Cardiac muscle cell (in vitro differentiated cells and primary cell): ENCODE data around the gene ALPI. TPM values are rescaled to one million over a fixed set of nuclear protein-coding genes. Genes with fewer than 3 reads are reported as not detected.

ENCODE experiments used
- DNase-seq, 2 donors: peaks; one replicate each; pipeline versions ENCODE4 v3.0.0 to v3.0.0-alpha.2; 2010 to 2017; ENCODE audit warnings: low read depth in 1 of 2, low spot score in 1 of 2
- H3K27ac ChIP-seq: fragments of 200-600 bp; sonication (generic); 2 replicates; pipeline ENCODE4 v1.5.1; 2016
- H3K27me3 ChIP-seq: fragments of 200-600 bp; sonication (generic); 2 replicates; pipeline ENCODE4 v1.6.0; 2016; ENCODE audit warnings: control low read depth
- H3K36me3 ChIP-seq: fragments of 200-600 bp; sonication (generic); 2 replicates; pipeline ENCODE4 v1.5.1; 2016; ENCODE audit warnings: control low read depth
- H3K4me1 ChIP-seq: fragments of 200-600 bp; sonication (generic); 2 replicates; pipeline ENCODE4 v1.8.1; 2017; ENCODE audit warnings: low read depth, mild to moderate bottlenecking, mixed run types
- H3K4me3 ChIP-seq: fragments of 200-600 bp; sonication (generic); 2 replicates; pipeline ENCODE4 v1.5.1; 2016; ENCODE audit warnings: mild to moderate bottlenecking
- H3K9me3 ChIP-seq: fragments of 200-600 bp; sonication (generic); 2 replicates; pipeline ENCODE4 v1.5.1; 2017; ENCODE audit warnings: low read depth, mild to moderate bottlenecking, control low read depth
- polyA plus RNA-seq: library from polyadenylated mRNA; unstranded; fragments of >200 nt; fragmentation: Nextera tagmentation; extraction: Ambion mirVana; gene quantifications from 2 replicates; pipeline ENCODE4 v1.2.1, GENCODE V29; 2016
- total RNA-seq: library from RNA; depleted of rRNA; stranded (reverse); fragments of >200 nt; gene quantifications from 2 replicates; pipeline ENCODE4 v1.2.3, GENCODE V29; 2016
- TF ChIP-seq, protein P1 (sequence below): IDR thresholded peaks from 2 replicates; pipeline ENCODE4 v1.5.1; 2012; ENCODE audit warnings: low read depth, mild to moderate bottlenecking, low read length

Gene ALPI
- total and polyA plus RNA-seq, 2 experiments from 2014 or later, result not detected

- Histone ChIP-seq H3K36me3 (no peaks in the 10 kb centered on the region), H3K9me3 (no peaks in the 10 kb centered on the region), H3K4me1 (no peaks in the 10 kb centered on the region), H3K27me3 (peaks cover 9% of the 10 kb centered on the region), H3K27ac (no peak overlapping the region), H3K4me3 (no peak overlapping the region)
- DNase-seq, result no peak
- TF ChIP-seq, protein P1, sequence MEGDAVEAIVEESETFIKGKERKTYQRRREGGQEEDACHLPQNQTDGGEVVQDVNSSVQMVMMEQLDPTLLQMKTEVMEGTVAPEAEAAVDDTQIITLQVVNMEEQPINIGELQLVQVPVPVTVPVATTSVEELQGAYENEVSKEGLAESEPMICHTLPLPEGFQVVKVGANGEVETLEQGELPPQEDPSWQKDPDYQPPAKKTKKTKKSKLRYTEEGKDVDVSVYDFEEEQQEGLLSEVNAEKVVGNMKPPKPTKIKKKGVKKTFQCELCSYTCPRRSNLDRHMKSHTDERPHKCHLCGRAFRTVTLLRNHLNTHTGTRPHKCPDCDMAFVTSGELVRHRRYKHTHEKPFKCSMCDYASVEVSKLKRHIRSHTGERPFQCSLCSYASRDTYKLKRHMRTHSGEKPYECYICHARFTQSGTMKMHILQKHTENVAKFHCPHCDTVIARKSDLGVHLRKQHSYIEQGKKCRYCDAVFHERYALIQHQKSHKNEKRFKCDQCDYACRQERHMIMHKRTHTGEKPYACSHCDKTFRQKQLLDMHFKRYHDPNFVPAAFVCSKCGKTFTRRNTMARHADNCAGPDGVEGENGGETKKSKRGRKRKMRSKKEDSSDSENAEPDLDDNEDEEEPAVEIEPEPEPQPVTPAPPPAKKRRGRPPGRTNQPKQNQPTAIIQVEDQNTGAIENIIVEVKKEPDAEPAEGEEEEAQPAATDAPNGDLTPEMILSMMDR, result no peak
Measured at GRCh38 chr2:232454630-232455029, 1.3 kb upstream of the ALPI start.

- H3K4me1 ChIP-seq, result no peaks in the 10 kb centered on the region
- H3K36me3 ChIP-seq, result no peaks in the 10 kb centered on the region
- TF ChIP-seq, protein P1, result no peak
- H3K27me3 ChIP-seq, result peaks cover 18% of the 10 kb centered on the region
- no peak for DNase-seq
- no peak overlapping the region for H3K4me3 ChIP-seq
- no peak overlapping the region for H3K27ac ChIP-seq
- no peaks in the 10 kb centered on the region for H3K9me3 ChIP-seq
Measured at GRCh38 chr2:232456296-232457120, 555 bp downstream of the ALPI start.

- TF ChIP-seq, protein P1, result no peak
- H3K27ac ChIP-seq, result no peak overlapping the region
- H3K4me1 ChIP-seq, result no peaks in the 10 kb centered on the region
- H3K27me3 ChIP-seq, result peaks cover 22% of the 10 kb centered on the region
- no peak overlapping the region for H3K4me3 ChIP-seq
- H3K9me3 ChIP-seq, result no peaks in the 10 kb centered on the region
- H3K36me3 ChIP-seq, result no peaks in the 10 kb centered on the region
- DNase-seq, result no peak
Measured at GRCh38 chr2:232457121-232458011, 1.4 kb downstream of the ALPI start.

GRCh38 chr2:232458051-232458660 lies 2.2 kb downstream of the ALPI start:
- no peak overlapping the region for H3K4me3 ChIP-seq
- H3K4me1 ChIP-seq, result no peaks in the 10 kb centered on the region
- peaks cover 29% of the 10 kb centered on the region for H3K27me3 ChIP-seq
- no peak overlapping the region for H3K27ac ChIP-seq
- no peaks in the 10 kb centered on the region for H3K36me3 ChIP-seq
- TF ChIP-seq, protein P1, result no peak
- H3K9me3 ChIP-seq, result no peaks in the 10 kb centered on the region
- no peak for DNase-seq

DNA sequence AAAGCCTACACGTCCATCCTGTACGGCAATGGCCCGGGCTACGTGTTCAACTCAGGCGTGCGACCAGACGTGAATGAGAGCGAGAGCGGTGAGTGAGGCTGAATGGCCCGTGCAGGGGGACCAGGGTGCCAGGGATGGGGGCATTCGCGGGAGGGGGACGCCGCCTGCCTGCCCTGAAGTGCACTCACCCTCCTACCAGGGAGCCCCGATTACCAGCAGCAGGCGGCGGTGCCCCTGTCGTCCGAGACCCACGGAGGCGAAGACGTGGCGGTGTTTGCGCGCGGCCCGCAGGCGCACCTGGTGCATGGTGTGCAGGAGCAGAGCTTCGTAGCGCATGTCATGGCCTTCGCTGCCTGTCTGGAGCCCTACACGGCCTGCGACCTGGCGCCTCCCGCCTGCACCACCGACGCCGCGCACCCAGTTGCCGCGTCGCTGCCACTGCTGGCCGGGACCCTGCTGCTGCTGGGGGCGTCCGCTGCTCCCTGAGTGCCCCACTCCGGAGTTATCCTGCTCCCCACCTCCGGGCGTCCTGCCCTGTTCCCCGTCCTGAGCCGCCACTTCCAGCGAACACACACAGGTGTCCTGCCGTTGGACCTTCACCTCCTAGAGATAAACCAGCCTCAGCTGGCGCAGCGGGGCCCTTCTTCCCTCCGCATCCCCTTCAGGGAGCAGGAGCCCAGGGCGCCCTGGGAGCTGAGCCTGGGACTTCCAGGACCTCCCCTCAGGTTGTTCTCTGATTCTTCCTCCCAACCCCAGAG lies 2.9 kb downstream of the ALPI start:
- no peak for DNase-seq
- Histone ChIP-seq H3K4me1 (no peaks in the 10 kb centered on the region), H3K9me3 (no peaks in the 10 kb centered on the region), H3K27me3 (peaks cover 29% of the 10 kb centered on the region), H3K36me3 (no peaks in the 10 kb centered on the region), H3K4me3 (no peak overlapping the region), H3K27ac (no peak overlapping the region)
- TF ChIP-seq, protein P1, result no peak
